SK-N-SH treated with all-trans-retinoic acid at 6 μM for 48 hours (cell line): ENCODE data around the gene FARSB.
A peak's percentile ranks its signal among the peaks of the same experiment; 100 is the strongest.

Source experiments
- ATAC-seq: fragments of 200-7000 bp; cut with Tn5 transposase; 3 replicates; pipeline ENCODE4 v1.9.1; 2020; ENCODE audit warnings: mild to moderate bottlenecking, moderate library complexity
- ARNTL ChIP-seq: fragments of 450-650 bp; formaldehyde crosslinking; IDR thresholded peaks from 2 replicates; pipeline ENCODE4 v1.5.0; 2020; ENCODE audit warnings: low read depth, mild to moderate bottlenecking, moderate library complexity, borderline replicate concordance
- BACH2 ChIP-seq: fragments of 250-450 bp; sonication (Bioruptor Pico); IDR thresholded peaks from 2 replicates; pipeline ENCODE4 v1.9.0; 2021; ENCODE audit warnings: mild to moderate bottlenecking, borderline replicate concordance
- CSDC2 ChIP-seq: fragments of 250-450 bp; sonication (Bioruptor Pico); IDR thresholded peaks from 2 replicates; pipeline ENCODE4 v1.5.0; 2020; ENCODE audit warnings: mild to moderate bottlenecking, moderate library complexity
- CSRNP3 ChIP-seq: fragments of 250-450 bp; sonication (Bioruptor Pico); IDR thresholded peaks from 2 replicates; pipeline ENCODE4 v1.5.1; 2021; ENCODE audit warnings: mild to moderate bottlenecking, moderate library complexity
- ESRRG ChIP-seq: fragments of 250-450 bp; sonication (Bioruptor Pico); IDR thresholded peaks from 2 replicates; pipeline ENCODE4 v1.6.1; 2021; ENCODE audit warnings: mild to moderate bottlenecking
- GLIS3 ChIP-seq: fragments of 250-450 bp; sonication (Bioruptor Pico); IDR thresholded peaks from 2 replicates; pipeline ENCODE4 v1.5.0; 2020; ENCODE audit warnings: mild to moderate bottlenecking, moderate library complexity
- ISL1 ChIP-seq: fragments of 250-450 bp; sonication (Bioruptor Pico); IDR thresholded peaks from 2 replicates; pipeline ENCODE4 v2.1.2; 2022; ENCODE audit warnings: mild to moderate bottlenecking, moderate library complexity
- OSR1 ChIP-seq: fragments of 250-450 bp; sonication (Bioruptor Pico); IDR thresholded peaks from 2 replicates; pipeline ENCODE4 v1.8.0; 2022; ENCODE audit warnings: moderate library complexity, mild to moderate bottlenecking, inconsistent platforms
- PATZ1 ChIP-seq: fragments of 250-450 bp; sonication (Bioruptor Pico); IDR thresholded peaks from 2 replicates; pipeline ENCODE4 v1.8.0; 2020; ENCODE audit warnings: mild to moderate bottlenecking, moderate library complexity, borderline replicate concordance
- PPARA ChIP-seq: fragments of 250-450 bp; sonication (Bioruptor Pico); IDR thresholded peaks from 2 replicates; pipeline ENCODE4 v1.5.0; 2020; ENCODE audit warnings: mild to moderate bottlenecking, borderline replicate concordance
- RARB ChIP-seq: fragments of 250-450 bp; sonication (Bioruptor Pico); IDR thresholded peaks from 2 replicates; pipeline ENCODE4 v1.8.0; 2021; ENCODE audit warnings: mild to moderate bottlenecking, moderate library complexity
- SNAI2 ChIP-seq: fragments of 250-450 bp; sonication (Bioruptor Pico); IDR thresholded peaks from 2 replicates; pipeline ENCODE4 v1.5.0; 2020; ENCODE audit warnings: mild to moderate bottlenecking, moderate library complexity
- TCF4 ChIP-seq: fragments of 250-450 bp; sonication (Bioruptor Pico); IDR thresholded peaks from 2 replicates; pipeline ENCODE4 v1.8.0; 2021; ENCODE audit warnings: mild to moderate bottlenecking, moderate library complexity, borderline replicate concordance
- TOX ChIP-seq: fragments of 250-450 bp; sonication (Bioruptor Pico); IDR thresholded peaks from 2 replicates; pipeline ENCODE4 v1.8.0; 2021; ENCODE audit warnings: mild to moderate bottlenecking, moderate library complexity, borderline replicate concordance
- TSHZ2 ChIP-seq: fragments of 250-450 bp; sonication (Bioruptor Pico); IDR thresholded peaks from 2 replicates; pipeline ENCODE4 v1.5.0; 2020; ENCODE audit warnings: mild to moderate bottlenecking, moderate library complexity
- ZC3H10 ChIP-seq: fragments of 250-450 bp; sonication (Bioruptor Pico); IDR thresholded peaks from 2 replicates; pipeline ENCODE4 v1.5.1; 2021; ENCODE audit warnings: mild to moderate bottlenecking, moderate library complexity
- ZFP30 ChIP-seq: fragments of 450-650 bp; formaldehyde crosslinking; IDR thresholded peaks from 2 replicates; pipeline ENCODE4 v1.5.0; 2022; ENCODE audit warnings: mild to moderate bottlenecking, moderate library complexity
- ZNF565 ChIP-seq: fragments of 450-650 bp; formaldehyde crosslinking; conservative IDR thresholded peaks from 2 replicates; pipeline ENCODE4 v1.5.0; 2020; ENCODE audit warnings: low read depth, mild to moderate bottlenecking, moderate library complexity
- ZNF70 ChIP-seq: fragments of 450-650 bp; formaldehyde crosslinking; IDR thresholded peaks from 2 replicates; pipeline ENCODE4 v1.5.0; 2020; ENCODE audit warnings: mild to moderate bottlenecking, moderate library complexity
- ZNF8 ChIP-seq: fragments of 450-650 bp; formaldehyde crosslinking; IDR thresholded peaks from 2 replicates; pipeline ENCODE4 v1.5.0; 2020; ENCODE audit warnings: mild to moderate bottlenecking, moderate library complexity

Gene FARSB

DNA sequence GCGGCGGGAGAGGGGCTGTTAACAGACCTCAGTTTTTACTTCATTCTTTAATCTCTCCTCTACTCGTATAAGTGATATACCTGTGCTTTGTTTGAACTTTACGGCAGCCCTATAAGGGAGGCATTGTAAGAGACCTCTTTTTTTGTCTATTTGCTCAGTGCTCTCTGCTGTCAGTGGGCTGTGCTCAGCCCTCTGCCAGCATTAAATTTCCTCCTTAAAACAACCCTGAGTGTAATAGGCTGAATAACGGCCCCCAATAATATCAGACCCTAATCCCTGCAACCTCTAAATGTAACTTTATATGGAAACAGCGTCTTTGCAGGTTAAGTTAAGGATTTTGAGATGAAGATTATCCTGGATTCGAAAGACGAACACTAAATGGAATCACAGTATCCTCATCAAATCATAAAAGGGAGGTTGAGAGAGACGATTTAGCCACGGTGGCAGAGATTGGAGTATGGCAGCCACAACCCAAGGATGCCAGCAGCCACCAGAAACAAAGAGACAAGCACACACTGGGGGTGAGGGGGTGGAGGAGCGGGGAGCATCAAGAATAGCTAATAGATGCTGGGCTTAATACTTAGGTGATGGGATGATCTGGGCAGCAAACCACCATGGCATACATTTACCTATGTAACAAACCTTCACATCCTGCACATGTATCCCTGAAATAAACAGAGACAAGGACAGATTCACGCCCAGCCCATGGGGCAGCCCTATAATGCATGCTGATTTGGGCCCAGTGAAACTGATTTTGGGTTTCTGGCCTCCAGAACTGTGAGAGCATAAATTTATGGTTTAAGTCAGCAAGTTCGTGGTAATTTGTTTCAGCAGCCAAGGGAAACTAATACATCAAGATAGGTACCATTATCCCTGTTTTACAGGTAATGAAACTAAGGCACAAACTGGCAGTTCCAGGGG lies 894 bp upstream of the FARSB start:
- TF ChIP-seq ZC3H10: no peak
- no peak for TF ChIP-seq CSRNP3 (CRISPR knock-in tag)
- TF ChIP-seq ZNF8 (CRISPR knock-in tag): no peak
- no peak for TF ChIP-seq ARNTL (CRISPR knock-in tag)
- no peak for TF ChIP-seq GLIS3 (CRISPR knock-in tag)
- TF ChIP-seq ISL1 (CRISPR knock-in tag): no peak
- no peak for TF ChIP-seq OSR1
- no peak for TF ChIP-seq BACH2
- no peak for TF ChIP-seq TCF4 (CRISPR knock-in tag)
- no peak for TF ChIP-seq ZNF70 (CRISPR knock-in tag)
- TF ChIP-seq CSDC2 (CRISPR knock-in tag): no peak
- TF ChIP-seq SNAI2 (CRISPR knock-in tag): no peak
- TF ChIP-seq PATZ1: no peak
- TF ChIP-seq RARB (CRISPR knock-in tag): no peak
- no peak for TF ChIP-seq ZNF565
- TF ChIP-seq ZFP30 (CRISPR knock-in tag): no peak
- no peak for TF ChIP-seq PPARA (CRISPR knock-in tag)
- no peak for TF ChIP-seq TOX (CRISPR knock-in tag)
- no peak for TF ChIP-seq ESRRG (CRISPR knock-in tag)
- ATAC-seq: peak; percentile 59

DNA sequence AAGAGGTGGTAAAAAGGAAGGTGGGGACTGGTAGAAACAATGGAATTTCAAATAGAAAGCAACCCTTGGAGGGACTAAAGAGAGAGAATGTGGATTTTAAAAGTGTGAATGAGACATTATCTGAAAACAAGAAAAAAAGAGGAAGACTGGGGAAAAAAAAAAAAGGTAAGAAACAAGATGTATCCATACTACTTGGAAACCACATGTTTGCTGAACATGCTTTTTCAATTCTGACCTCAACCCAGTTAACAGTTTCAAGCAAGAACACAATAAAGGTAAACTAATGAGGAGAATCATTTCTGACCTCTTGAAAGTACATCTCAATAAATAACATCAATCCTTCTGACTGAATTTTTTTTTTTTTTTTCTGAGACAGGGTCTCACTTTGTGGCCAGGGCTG lies 2.6 kb downstream of the FARSB start:
- ATAC-seq: no peak
- TF ChIP-seq ISL1 (CRISPR knock-in tag) (no peak), TOX (CRISPR knock-in tag) (no peak), ZC3H10 (no peak), ARNTL (CRISPR knock-in tag) (no peak), ZNF8 (CRISPR knock-in tag) (no peak), RARB (CRISPR knock-in tag) (no peak), CSDC2 (CRISPR knock-in tag) (no peak), TSHZ2 (CRISPR knock-in tag) (no peak), BACH2 (no peak), ZNF70 (CRISPR knock-in tag) (no peak), TCF4 (CRISPR knock-in tag) (no peak), PATZ1 (no peak), GLIS3 (CRISPR knock-in tag) (no peak), ZFP30 (CRISPR knock-in tag) (no peak), OSR1 (no peak)

DNA sequence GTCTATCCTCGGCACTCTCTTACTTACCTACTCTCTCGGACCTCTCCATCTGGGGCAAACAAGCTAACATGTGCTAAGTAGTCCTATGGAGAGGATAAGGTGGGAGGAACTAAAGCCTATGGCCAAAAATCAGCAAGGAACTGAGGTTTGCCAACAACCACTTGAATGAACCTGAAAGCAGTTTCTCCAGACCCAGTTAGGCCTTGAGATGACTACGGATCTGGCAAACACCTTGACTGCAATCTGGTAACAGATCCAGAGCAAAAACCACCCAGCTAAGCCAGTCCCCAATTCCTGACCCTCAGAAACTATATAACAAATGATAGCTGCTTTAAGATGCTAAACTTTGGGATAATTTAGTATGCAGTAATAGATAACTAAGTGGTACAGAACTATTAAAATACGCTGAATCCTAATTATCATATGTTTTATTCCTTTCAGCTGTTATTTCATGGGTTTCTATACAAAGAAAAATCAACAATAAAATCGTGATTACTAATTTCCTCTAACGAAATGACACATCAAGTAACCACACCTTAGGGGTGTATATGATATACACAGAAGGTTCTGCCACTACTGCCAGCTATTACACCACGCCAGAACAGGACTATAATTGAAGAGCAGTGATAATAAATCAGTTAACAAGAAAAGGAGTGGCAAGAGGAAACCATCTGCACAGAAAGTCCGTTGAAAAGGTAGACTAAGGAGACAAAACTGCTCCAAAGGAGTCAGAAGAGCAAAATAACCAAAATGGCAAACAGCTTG lies 3.2 kb downstream of the FARSB start:
- no peak for ATAC-seq
- TF ChIP-seq PPARA (CRISPR knock-in tag) (no peak), TSHZ2 (CRISPR knock-in tag) (no peak), GLIS3 (CRISPR knock-in tag) (no peak), PATZ1 (no peak), BACH2 (no peak)
